OCI-M1 (cell line): Measurements from ENCODE around the gene CDK7.

ENCODE experiments used
- DNase-seq: peaks from one replicate; lab custom pipeline; 2025; lab: John Stamatoyannopoulos, UW

The CDK7 gene

GRCh38 chr5:69293882-69294281, 59.2 kb downstream of the CDK7 start:
- no peak for DNase-seq

DNA sequence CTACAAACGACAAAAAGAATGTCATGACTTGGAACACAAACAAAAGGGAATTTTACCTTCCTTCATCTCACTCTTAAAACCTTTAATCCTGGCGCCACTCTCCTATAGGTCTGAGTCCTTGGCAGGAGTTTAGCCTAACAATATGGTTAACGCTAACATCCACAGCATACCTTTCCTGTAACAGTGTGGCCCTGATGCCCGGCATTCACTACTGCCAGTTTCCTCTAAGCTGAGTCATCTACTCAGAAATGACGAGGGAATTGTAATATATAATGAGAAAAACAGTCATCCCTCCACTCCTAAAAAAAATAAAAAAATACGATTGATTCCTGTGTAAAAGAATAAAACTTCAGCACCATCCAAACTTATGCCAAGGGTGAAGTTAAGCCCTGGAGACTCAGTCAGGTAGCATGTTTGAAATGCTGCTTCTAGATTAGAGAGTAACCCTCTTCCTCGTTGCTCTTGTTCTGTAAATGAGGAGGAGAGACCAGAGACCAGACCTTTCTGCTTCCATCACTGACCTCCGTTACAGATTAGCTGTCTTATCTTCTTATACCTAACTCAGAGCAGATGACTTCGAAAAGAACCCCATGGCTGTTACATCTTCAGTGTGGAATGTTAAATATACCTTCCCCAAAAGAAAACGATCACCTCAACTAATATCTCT, 60.5 kb downstream of the CDK7 start:
- DNase-seq = no peak

DNA sequence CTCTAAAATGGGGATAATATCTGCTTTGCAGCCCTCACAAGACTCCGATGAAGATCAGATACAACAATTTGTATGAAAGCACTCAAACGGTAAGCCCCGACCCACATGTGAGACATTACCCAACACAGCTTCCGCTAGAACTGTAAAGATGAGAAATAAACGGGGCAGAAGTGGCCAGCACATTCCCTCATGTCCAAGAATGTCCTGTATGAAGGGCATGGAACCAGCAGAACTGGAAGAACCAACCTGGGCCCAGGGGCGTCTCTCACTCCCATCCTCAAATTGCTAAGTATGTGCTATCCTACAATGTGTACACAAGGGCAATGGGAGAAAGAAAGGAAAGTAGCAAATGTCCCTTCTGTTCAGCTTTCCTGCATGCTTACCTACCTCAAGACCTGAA, 64.9 kb downstream of the CDK7 start:
- no peak for DNase-seq

DNA sequence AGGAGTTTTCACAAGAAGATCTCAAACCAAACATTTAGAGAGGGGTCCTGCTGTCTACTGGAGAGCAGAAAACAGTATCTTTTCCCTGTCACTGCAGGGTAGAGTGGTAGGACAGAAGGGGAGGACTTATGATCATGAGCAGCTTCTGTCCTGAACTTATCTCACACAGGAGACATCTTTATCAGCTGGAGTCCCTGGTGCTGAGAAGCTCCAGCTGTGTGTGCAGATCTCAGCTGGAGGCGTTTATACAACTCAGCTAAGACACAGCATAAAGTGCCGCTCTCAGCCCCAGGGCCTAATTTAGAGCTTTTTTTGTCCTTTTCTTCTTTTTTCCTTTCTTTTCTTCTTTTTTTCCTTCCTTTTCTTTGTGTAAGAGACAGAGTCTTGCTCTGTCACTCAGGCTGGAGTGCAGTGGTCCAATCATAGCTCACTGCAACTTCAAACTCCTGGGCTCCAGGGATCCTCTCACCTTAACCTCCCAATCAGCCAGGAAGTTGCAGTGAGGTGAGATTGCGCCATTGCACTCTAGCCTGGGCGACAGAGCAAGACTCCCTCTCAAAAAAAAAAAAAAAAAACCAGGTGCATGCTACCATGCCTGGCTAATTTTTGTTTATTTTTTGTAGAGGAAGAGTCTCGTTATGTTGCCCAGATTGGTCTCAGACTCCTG, 66.0 kb downstream of the CDK7 start:
- peak; percentile 4 for DNase-seq

DNA sequence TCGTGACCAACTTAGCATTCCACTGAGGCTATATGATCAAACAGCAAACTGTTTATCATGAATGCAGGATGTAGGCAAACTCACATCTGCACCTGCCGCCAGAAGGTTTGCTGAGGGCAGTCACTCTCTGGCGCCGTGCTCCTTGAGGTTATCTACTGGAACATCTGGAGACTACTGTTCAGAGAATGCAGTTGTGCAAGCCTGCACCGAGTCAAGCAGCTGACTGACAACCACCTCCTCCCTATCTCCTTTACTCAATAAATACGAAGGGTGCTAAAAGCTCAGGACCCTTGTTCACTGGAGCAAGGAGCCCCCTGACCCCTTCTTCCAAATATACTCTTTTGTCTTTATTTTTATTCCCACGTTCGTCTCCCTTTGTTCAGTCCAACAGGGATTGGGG, 70.8 kb downstream of the CDK7 start:
- no peak for DNase-seq

DNA sequence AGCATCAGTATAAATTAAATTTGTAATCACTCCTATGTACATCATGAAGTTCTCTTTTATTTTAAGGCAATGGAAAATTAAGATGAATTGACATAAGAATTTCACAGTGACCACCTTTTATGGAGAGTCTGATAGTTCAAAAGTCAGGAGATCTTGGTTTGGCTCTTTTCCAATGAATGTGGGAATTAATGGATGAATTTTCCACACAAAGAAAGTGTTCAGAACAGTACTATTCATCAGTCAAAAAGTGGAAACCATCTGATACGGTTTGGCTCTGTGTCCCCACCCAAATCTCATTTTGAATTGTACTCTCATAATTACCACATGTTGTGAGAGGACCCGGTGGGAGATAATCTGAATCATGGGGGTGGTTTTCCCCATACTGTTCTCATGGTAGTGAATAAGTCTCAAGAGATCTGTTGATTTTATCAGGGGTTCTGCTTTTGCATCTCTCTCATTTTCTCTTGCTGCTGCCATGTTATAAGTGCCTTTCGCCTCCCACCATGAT, 73.4 kb downstream of the CDK7 start:
- DNase-seq = no peak

GRCh38 chr5:69309380-69309779, 74.7 kb downstream of the CDK7 start:
- no peak for DNase-seq

DNA sequence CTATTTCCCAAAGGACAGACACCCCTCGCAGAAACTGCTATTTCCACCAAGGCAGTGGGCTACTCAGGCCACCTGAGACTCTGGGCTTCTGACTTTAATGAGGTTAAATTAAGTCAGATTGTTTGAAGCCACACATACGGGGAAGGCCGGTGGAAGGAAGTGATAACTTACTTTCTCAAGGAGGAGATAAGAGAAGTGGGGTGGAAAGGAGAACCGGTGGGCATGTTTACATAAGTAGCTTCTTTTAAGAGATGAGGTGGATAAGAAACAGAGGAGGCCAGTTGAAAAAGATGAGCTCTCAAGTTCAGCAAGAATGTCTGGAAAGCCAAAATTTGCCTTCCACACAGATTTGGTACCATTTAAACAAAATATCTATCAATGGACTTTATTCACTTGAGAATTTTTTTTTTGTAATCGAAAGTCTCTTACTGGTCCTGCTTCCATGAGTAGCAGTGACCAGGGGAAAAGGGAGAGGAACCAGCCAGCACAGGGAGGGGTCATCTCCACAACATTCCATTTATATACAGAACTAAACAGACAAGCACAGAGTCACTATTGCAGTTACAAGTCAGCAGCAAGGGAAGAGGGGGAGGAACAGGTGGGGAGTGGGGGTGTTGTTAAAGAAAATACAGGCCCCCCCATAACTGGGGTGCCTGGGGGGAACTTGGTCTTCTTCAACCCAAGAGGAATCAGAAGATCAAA, 77.9 kb downstream of the CDK7 start:
- DNase-seq = peak; percentile 22

DNA sequence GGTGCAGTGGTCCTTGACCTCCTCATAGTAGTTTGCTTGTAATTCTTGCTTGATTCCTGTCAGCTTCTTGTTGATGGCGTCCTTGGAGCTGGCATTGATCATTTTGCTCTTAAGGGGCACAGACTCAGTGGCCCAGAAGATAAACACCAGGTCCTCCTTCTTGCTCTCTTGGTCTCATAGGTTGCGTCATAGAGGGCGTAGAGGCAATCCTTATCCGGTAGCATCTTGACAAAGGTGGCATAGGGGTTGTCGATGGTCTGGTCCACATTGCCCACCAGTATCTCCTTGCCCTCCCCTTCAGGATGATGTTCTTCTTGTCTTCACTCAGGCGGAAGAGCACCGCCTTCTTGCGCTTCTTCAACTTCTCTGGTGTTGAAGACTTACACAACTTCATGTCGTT, 78.7 kb downstream of the CDK7 start:
- DNase-seq = no peak

GRCh38 chr5:69315972-69316371, 81.3 kb downstream of the CDK7 start:
- no peak for DNase-seq

- DNase-seq = no peak
Measured at GRCh38 chr5:69317391-69317790, 82.7 kb downstream of the CDK7 start.

DNA sequence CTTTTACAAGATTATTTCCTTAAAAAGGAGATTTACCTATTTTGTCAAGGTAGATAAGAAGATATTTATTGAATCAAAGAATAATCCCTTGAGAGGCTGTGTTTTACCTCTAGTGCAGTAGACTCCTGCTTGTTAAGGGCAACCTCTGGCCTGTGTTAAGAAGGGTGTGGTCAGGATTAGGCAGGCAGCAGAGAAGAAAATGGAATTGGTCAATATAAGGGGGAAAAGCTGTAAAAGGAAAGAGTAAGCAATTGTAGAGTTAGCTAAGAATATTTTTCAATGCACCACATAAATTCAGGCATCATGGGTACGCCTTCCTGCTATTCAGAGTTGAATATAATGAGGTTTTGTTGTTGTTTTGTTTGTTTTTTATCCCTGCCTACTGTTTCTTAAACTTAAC, 91.7 kb downstream of the CDK7 start:
- DNase-seq = no peak
